ENCODE measurements around the gene ST6GALNAC1.

ST6GALNAC1 gene

GRCh38 chr17:76672892-76673291 lies 29.3 kb upstream of the ST6GALNAC1 start:
- Histone ChIP-seq H3K27ac (ENCODE audit: low read depth, low read length) (no peak overlapping the region), H3F3A (ENCODE audit: insufficient read depth) (no peaks in the 10 kb centered on the region), H2AFZ (ENCODE audit: low read depth, low read length, severe bottlenecking) (no peak overlapping the region), H3K79me2 (ENCODE audit: insufficient read depth, low read length) (no peaks in the 10 kb centered on the region), H3K9me3 (ENCODE audit: insufficient read depth, low read length) (no peaks in the 10 kb centered on the region), H3K9me2 (replicated peaks; ENCODE audit: insufficient read depth, low read length) (no peaks in the 10 kb centered on the region), H3K36me3 (ENCODE audit: low read length) (no peaks in the 10 kb centered on the region), H3K4me2 (ENCODE audit: low read depth, low read length, poor library complexity, severe bottlenecking) (peak overlapping the region; percentile 87), H3K4me3 (ENCODE audit: insufficient read depth, low read length, poor library complexity, severe bottlenecking) (no peak overlapping the region), H4K20me1 (ENCODE audit: low read depth, low read length) (no peaks in the 10 kb centered on the region), H3K9ac (ENCODE audit: low read length) (no peak overlapping the region), H3K27me3 (ENCODE audit: low read length) (no peaks in the 10 kb centered on the region)
- TF ChIP-seq CTCF (IDR thresholded peaks at IDR 0.05; ENCODE audit: insufficient read depth, low read length, poor library complexity, severe bottlenecking) (no peak), EZH2phosphoT487 (conservative IDR thresholded peaks at IDR 0.05; ENCODE audit: low read length) (no peak)

- TF ChIP-seq EZH2phosphoT487 (conservative IDR thresholded peaks at IDR 0.05; ENCODE audit: low read length) (no peak), CTCF (IDR thresholded peaks at IDR 0.05; ENCODE audit: insufficient read depth, low read length, poor library complexity, severe bottlenecking) (no peak)
These were observed 28.8 kb upstream of the ST6GALNAC1 start for GRCh38 chr17:76672270-76672851.

GRCh38 chr17:76671912-76672262 lies 28.3 kb upstream of the ST6GALNAC1 start:
- no peaks in the 10 kb centered on the region for H3K27me3 ChIP-seq (ENCODE audit: low read length)
- no peaks in the 10 kb centered on the region for H3F3A ChIP-seq (ENCODE audit: insufficient read depth)
- H2AFZ ChIP-seq (ENCODE audit: low read depth, low read length, severe bottlenecking), result peak overlapping the region; percentile 78
- H3K4me3 ChIP-seq (ENCODE audit: insufficient read depth, low read length, poor library complexity, severe bottlenecking), result peak overlapping the region; percentile 83
- TF ChIP-seq EZH2phosphoT487 (conservative IDR thresholded peaks at IDR 0.05; ENCODE audit: low read length), result no peak
- no peak for TF ChIP-seq CTCF (IDR thresholded peaks at IDR 0.05; ENCODE audit: insufficient read depth, low read length, poor library complexity, severe bottlenecking)
- no peaks in the 10 kb centered on the region for H3K9me3 ChIP-seq (ENCODE audit: insufficient read depth, low read length)
- H3K79me2 ChIP-seq (ENCODE audit: insufficient read depth, low read length), result no peaks in the 10 kb centered on the region
- H4K20me1 ChIP-seq (ENCODE audit: low read depth, low read length), result no peaks in the 10 kb centered on the region
- peak overlapping the region; percentile 51 for H3K27ac ChIP-seq (ENCODE audit: low read depth, low read length)
- no peaks in the 10 kb centered on the region for H3K9me2 ChIP-seq (replicated peaks; ENCODE audit: insufficient read depth, low read length)
- peak overlapping the region; percentile 79 for H3K9ac ChIP-seq (ENCODE audit: low read length)
- peak overlapping the region; percentile 87 for H3K4me2 ChIP-seq (ENCODE audit: low read depth, low read length, poor library complexity, severe bottlenecking)
- H3K36me3 ChIP-seq (ENCODE audit: low read length), result no peaks in the 10 kb centered on the region

More at GRCh38 chr17:76672270-76672851, 28.8 kb upstream of the ST6GALNAC1 start:
- no peaks in the 10 kb centered on the region for H3K9me2 ChIP-seq (replicated peaks; ENCODE audit: insufficient read depth, low read length)
- no peaks in the 10 kb centered on the region for H3K9me3 ChIP-seq (ENCODE audit: insufficient read depth, low read length)
- H2AFZ ChIP-seq (ENCODE audit: low read depth, low read length, severe bottlenecking), result peak overlapping the region; percentile 78
- no peaks in the 10 kb centered on the region for H3F3A ChIP-seq (ENCODE audit: insufficient read depth)
- H3K4me2 ChIP-seq (ENCODE audit: low read depth, low read length, poor library complexity, severe bottlenecking), result peak overlapping the region; percentile 87
- H3K27ac ChIP-seq (ENCODE audit: low read depth, low read length), result peak overlapping the region; percentile 51
- H4K20me1 ChIP-seq (ENCODE audit: low read depth, low read length), result no peaks in the 10 kb centered on the region
- H3K36me3 ChIP-seq (ENCODE audit: low read length), result no peaks in the 10 kb centered on the region
- H3K27me3 ChIP-seq (ENCODE audit: low read length), result no peaks in the 10 kb centered on the region
- peak overlapping the region; percentile 83 for H3K4me3 ChIP-seq (ENCODE audit: insufficient read depth, low read length, poor library complexity, severe bottlenecking)
- no peaks in the 10 kb centered on the region for H3K79me2 ChIP-seq (ENCODE audit: insufficient read depth, low read length)
- peak overlapping the region; percentile 79 for H3K9ac ChIP-seq (ENCODE audit: low read length)
